HG02885 (cell line): ENCODE measurements around the gene BSND.

Experiments used
- ATAC-seq: cut with Tn5 transposase; IDR thresholded peaks from one replicate; pipeline ENCODE4 v1.9.1; 2021; ENCODE audit warnings: mild to moderate bottlenecking; ENCODE audit not compliant: unreplicated experiment, poor library complexity

BSND gene

GRCh38 chr1:54975356-54976108 is 23.2 kb upstream of the BSND start:
- no peak for ATAC-seq

GRCh38 chr1:54976747-54977146 is 22.0 kb upstream of the BSND start:
- no peak for ATAC-seq

- no peak for ATAC-seq
Measured at GRCh38 chr1:54977533-54978297, 21.0 kb upstream of the BSND start.

- ATAC-seq = no peak
Measured at GRCh38 chr1:54978528-54979326, 20.0 kb upstream of the BSND start.

- no peak for ATAC-seq
Measured at GRCh38 chr1:54979327-54979891, 19.3 kb upstream of the BSND start.

DNA sequence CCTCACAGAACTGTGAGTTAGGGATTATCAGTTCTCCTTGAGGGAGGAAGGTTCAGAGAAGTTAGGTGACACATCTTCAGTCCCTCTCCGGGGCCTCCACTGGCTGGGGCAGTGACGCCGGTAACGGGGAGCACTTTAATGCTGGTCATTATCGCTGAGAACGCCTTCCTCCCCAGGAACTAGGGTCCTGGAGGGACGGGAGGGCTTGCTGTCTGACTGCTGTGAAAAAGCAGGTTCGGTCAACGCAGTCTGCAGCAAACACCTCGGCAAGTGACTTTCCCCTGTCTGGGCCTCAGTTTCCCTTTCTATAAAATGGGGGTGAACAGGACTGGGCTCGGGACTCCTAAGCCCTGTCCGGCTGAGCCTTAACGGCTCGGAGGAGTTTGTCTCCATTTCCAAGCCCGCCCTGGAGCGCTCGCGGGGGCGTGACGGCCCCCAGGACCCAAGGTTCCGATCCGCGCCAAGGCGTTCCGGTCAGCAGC is 18.6 kb upstream of the BSND start:
- no peak for ATAC-seq

GRCh38 chr1:54980528-54981241 is 18.0 kb upstream of the BSND start, which contains the start of gene TMEM61:
Gene TMEM61, plus strand, starts transcription at chr1:54980628. Its CDS starts 438 bp downstream, at chr1:54981066.
- ATAC-seq = no peak

DNA sequence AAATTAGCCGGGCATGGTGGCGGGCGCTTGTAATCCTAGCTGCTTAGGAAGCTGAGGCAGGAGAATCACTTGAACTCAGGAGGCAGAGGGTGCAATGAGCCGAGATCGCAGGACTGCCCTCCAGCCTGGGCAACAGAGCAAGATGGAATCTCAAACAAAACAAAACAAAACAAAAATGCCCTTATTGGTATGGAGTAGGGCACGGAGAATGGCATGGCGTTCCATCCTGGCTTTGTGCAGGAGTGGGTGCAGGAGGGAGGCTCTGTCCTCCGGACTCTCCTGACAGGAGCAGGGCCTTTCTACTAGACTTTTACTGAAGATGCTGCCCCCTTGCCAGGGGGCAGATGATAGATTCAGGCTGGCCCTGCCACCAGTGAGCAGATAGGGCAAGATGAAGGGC is 17.3 kb upstream of the BSND start:
- ATAC-seq = no peak

GRCh38 chr1:54982739-54983138 is 16.0 kb upstream of the BSND start:
- ATAC-seq = no peak

DNA sequence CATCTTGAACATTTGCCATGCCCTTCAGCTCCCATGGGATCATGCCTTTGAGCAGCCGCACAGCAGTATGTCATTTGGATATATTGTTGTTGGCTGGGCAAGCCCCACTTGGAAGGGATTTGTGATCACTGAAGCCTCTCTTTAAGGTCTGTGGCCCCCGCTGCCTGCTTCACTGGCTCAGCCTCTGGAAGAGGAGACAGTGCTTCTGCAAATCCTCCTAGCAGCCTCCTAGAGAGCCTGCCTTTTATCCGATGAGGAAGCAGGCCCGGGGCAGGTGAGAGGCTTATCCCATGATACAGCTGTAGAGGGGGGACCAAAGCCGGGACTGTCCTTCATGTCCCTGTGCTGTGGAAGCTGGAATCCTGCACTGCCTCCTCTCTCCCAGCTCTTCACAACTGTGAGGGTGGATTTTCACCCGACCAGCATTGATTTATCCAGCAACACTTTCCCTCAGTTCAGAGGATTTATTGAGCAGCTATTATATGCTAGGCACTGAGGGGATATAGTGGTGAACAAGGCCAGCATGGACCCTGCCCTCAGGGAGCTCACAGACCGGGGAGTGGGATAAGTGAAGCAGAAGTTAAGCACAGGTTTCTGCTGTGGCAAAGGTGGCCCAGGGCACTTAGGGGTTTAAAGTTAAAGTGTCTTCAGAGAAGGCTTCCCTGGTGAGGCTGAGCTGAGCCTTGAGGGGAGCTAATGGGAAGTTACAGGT is 14.4 kb upstream of the BSND start:
- ATAC-seq = no peak

- ATAC-seq = no peak
Measured at GRCh38 chr1:54985556-54985955, 13.2 kb upstream of the BSND start.

DNA sequence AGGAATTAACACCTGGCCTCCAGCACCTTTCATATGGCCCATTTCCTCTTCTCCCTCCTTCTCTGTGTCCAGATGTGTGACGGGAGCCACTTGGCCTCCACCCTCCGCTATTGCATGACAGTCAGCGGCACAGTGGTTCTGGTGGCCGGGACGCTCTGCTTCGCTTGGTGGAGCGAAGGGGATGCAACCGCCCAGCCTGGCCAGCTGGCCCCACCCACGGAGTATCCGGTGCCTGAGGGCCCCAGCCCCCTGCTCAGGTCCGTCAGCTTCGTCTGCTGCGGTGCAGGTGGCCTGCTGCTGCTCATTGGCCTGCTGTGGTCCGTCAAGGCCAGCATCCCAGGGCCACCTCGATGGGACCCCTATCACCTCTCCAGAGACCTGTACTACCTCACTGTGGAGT is 12.7 kb upstream of the BSND start:
- ATAC-seq = no peak

DNA sequence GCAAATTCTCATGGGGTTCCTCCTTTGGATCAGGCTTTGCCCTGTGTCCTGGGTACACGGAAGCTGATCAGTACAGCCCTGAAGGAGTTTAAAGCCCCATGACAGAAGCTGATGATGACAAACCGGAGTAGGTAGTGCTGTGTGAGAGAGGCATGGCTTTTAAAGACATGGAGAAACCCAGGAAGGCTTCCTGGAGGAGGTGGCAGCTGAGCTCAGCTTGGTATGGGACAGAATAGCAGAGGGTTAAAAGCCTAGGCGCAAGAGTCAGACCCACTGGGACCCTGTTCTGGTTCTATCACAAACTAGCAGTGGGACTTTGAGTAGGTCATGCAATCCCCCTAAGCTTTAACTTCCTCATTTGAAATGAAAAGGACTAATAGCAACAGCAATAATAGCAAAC is 12.2 kb upstream of the BSND start:
- no peak for ATAC-seq

DNA sequence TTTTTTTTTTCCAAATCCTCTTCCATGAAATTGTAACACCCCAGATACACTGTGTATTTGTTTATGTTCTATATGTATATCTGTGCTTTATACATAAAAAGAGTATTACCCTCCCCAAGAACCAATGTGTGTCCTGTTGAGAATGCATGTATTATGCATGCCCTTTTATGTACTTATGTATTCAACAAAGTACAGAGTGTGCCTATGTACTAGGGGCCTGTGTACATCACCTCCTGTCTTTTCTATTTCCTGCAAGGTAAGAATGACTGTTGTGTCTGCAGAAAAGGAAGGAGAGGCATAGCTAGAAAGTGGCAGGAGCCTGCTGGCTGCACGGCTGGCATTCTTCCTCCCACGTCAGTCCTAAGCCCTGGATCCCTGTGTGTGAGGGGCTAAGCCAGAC is 11.3 kb upstream of the BSND start:
- ATAC-seq = no peak

GRCh38 chr1:54987919-54988705 is 10.6 kb upstream of the BSND start:
- no peak for ATAC-seq

GRCh38 chr1:54988975-54989374 is 9.8 kb upstream of the BSND start:
- no peak for ATAC-seq

- no peak for ATAC-seq
Measured at GRCh38 chr1:54989473-54989872, 9.3 kb upstream of the BSND start.

DNA sequence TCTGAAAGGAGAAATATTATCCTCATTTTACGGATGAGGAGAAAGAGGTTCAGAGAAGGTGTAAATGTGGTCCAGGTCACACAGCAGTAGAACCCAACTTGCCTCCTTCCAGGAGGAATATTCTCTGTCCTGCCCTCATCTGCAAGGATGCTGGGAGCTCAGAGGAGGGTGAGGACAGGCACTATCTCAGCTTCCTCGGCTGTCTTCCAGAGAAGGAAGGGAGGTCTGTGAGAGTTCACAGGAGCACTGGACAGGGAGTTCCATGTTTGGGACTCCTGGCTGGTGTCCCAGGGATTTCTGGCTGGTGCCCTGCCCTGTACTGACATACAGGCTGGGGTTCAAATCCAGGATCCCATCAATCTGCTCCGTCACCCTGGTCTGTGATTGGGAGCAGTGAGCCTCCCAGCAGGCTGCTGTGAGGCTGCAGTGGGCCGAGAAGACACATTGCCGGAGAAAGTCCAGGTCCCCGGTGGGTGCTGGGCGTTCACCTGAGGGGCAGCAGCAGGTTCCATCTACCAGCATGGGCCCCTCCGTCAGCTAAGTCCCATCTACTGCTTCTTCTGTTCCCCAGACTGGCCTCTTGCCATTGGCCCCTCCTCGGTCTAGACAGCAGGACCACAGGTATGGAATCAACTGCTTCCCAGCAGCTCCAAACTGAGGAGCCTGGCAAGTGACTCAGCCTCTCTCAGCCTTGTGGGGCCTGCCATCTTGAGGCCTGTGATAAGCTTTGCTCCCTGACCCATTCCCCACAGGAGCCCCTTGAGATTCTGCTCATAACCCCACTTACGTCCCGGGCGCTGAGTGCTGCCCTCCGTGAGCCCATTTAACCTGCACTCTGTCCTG is 8.5 kb upstream of the BSND start:
- no peak for ATAC-seq
